ENCODE results near the gene DLGAP1.

GRCh38 chr18:3924455-3924854 lies 530.7 kb downstream of the DLGAP1 start:
- TF ChIP-seq CTCF (conservative IDR thresholded peaks at IDR 0.05 in 1 of 2, IDR thresholded peaks at IDR 0.05 in 1 of 2; ENCODE audit: extremely low read depth in 1 of 2, insufficient read depth in 1 of 2, low read depth in 1 of 2, low read length in 2 of 2) (no peak), EZH2 (IDR thresholded peaks at IDR 0.05; ENCODE audit: borderline replicate concordance, low read length) (no peak)
